A549 (cell line): ENCODE data around the gene PRR3.

ENCODE experiments used
- CTCF ChIP-seq: fragments of >200 bp; sonication (Bioruptor Twin); formaldehyde crosslinking; IDR thresholded peaks from 3 replicates; pipeline ENCODE4 v1.5.1; 2016
- EHF ChIP-seq: fragments of 250-450 bp; sonication (Bioruptor Pico); IDR thresholded peaks from 2 replicates; pipeline ENCODE4 v1.5.0; 2020; ENCODE audit warnings: mild to moderate bottlenecking
- EP300 ChIP-seq, 2 experiments: fragments of >200 bp; sonication (Bioruptor Twin); formaldehyde crosslinking; IDR thresholded peaks; 2 replicates in 1 of 2; 3 replicates in 1 of 2; pipeline ENCODE4 v1.6.1; 2016 to 2017
- ESRRA ChIP-seq: fragments of 150-350 bp; IDR thresholded peaks from 2 replicates; pipeline ENCODE4 v1.6.1; 2014; ENCODE audit warnings: mild to moderate bottlenecking, low read length, borderline replicate concordance
- JUN ChIP-seq, 2 experiments: fragments of >200 bp; sonication (Bioruptor Twin); formaldehyde crosslinking; IDR thresholded peaks; 2 replicates in 1 of 2; 3 replicates in 1 of 2; pipeline ENCODE4 v1.6.1; 2016 to 2017
- POLR2A ChIP-seq: IDR thresholded peaks from 2 replicates; pipeline ENCODE4 v1.6.1; 2012; ENCODE audit warnings: mild to moderate bottlenecking, low read length
- REST ChIP-seq: fragments of 200-600 bp; sonication (generic); IDR thresholded peaks from 2 replicates; pipeline ENCODE4 v1.6.1; 2016; ENCODE audit warnings: antibody characterized with exemption, mild to moderate bottlenecking, moderate library complexity
- SMC3 ChIP-seq: fragments of >200 bp; sonication (Bioruptor Twin); formaldehyde crosslinking; IDR thresholded peaks from 3 replicates; pipeline ENCODE4 v1.6.1; 2018; ENCODE audit warnings: inconsistent platforms
- USF2 ChIP-seq: fragments of 450-650 bp; IDR thresholded peaks from 2 replicates; pipeline ENCODE4 v1.6.1; 2014; ENCODE audit warnings: antibody characterized with exemption

- TF ChIP-seq EP300 (IDR thresholded peaks at IDR 0.05) (no peak), REST (no peak), CTCF (no peak), SMC3 (no peak), USF2 (no peak), ESRRA (no peak), EHF (CRISPR knock-in tag) (no peak), POLR2A (no peak), JUN (IDR thresholded peaks at IDR 0.05) (no peak)
Observed at GRCh38 chr6:30583921-30584320, 26.8 kb downstream of the PRR3 start.
